Activated naive CD8-positive, alpha-beta T cell (primary cell): ENCODE measurements around the gene DEPDC5.

Experiments used
- H3K27ac Mint-ChIP-seq: one replicate; pipeline ENCODE4 v1.8.0; 2021; ENCODE audit warnings: mixed read lengths
- H3K27me3 Mint-ChIP-seq: one replicate; pipeline ENCODE4 v1.8.0; 2021; ENCODE audit warnings: mixed read lengths
- H3K36me3 Mint-ChIP-seq: one replicate; pipeline ENCODE4 v1.8.0; 2021; ENCODE audit warnings: mixed read lengths
- H3K4me1 Mint-ChIP-seq: one replicate; pipeline ENCODE4 v1.8.0; 2021; ENCODE audit warnings: low read depth, mixed read lengths
- H3K4me3 Mint-ChIP-seq: one replicate; pipeline ENCODE4 v1.8.0; 2021; ENCODE audit warnings: mild to moderate bottlenecking, mixed read lengths
- H3K9me3 Mint-ChIP-seq: one replicate; pipeline ENCODE4 v1.8.0; 2021; ENCODE audit warnings: low read depth, mixed read lengths

The DEPDC5 gene

GRCh38 chr22:31872209-31872608, 118.4 kb downstream of the DEPDC5 start:
- Mint-ChIP-seq H3K4me3 (no peak overlapping the region), H3K4me1 (no peaks in the 10 kb centered on the region), H3K27ac (no peak overlapping the region), H3K27me3 (no peaks in the 10 kb centered on the region), H3K9me3 (no peaks in the 10 kb centered on the region), H3K36me3 (peaks cover 6% of the 10 kb centered on the region)

GRCh38 chr22:31874821-31875220, 121.0 kb downstream of the DEPDC5 start:
- Mint-ChIP-seq H3K9me3 (no peaks in the 10 kb centered on the region), H3K27me3 (no peaks in the 10 kb centered on the region), H3K36me3 (peaks cover 6% of the 10 kb centered on the region), H3K4me3 (no peak overlapping the region), H3K27ac (no peak overlapping the region), H3K4me1 (no peaks in the 10 kb centered on the region)

- no peaks in the 10 kb centered on the region for H3K27me3 Mint-ChIP-seq
- H3K9me3 Mint-ChIP-seq = no peaks in the 10 kb centered on the region
- H3K36me3 Mint-ChIP-seq = peaks cover 4% of the 10 kb centered on the region
- no peak overlapping the region for H3K27ac Mint-ChIP-seq
- no peak overlapping the region for H3K4me3 Mint-ChIP-seq
- no peaks in the 10 kb centered on the region for H3K4me1 Mint-ChIP-seq
These were observed 122.5 kb downstream of the DEPDC5 start for GRCh38 chr22:31876156-31876920.

- no peaks in the 10 kb centered on the region for H3K9me3 Mint-ChIP-seq
- no peak overlapping the region for H3K27ac Mint-ChIP-seq
- H3K36me3 Mint-ChIP-seq = peaks cover 15% of the 10 kb centered on the region
- H3K27me3 Mint-ChIP-seq = no peaks in the 10 kb centered on the region
- H3K4me3 Mint-ChIP-seq = no peak overlapping the region
- H3K4me1 Mint-ChIP-seq = no peaks in the 10 kb centered on the region
These were observed 125.8 kb downstream of the DEPDC5 start for GRCh38 chr22:31879585-31879984.

- Mint-ChIP-seq H3K4me1 (no peaks in the 10 kb centered on the region), H3K27ac (no peak overlapping the region), H3K27me3 (no peaks in the 10 kb centered on the region), H3K36me3 (peaks cover 18% of the 10 kb centered on the region), H3K9me3 (no peaks in the 10 kb centered on the region), H3K4me3 (no peak overlapping the region)
These were observed 127.4 kb downstream of the DEPDC5 start for GRCh38 chr22:31881200-31881599.

GRCh38 chr22:31881865-31882264, 128.0 kb downstream of the DEPDC5 start:
- H3K4me1 Mint-ChIP-seq = no peaks in the 10 kb centered on the region
- no peak overlapping the region for H3K27ac Mint-ChIP-seq
- no peaks in the 10 kb centered on the region for H3K27me3 Mint-ChIP-seq
- H3K36me3 Mint-ChIP-seq = peaks cover 18% of the 10 kb centered on the region
- H3K4me3 Mint-ChIP-seq = no peak overlapping the region
- no peaks in the 10 kb centered on the region for H3K9me3 Mint-ChIP-seq

- Mint-ChIP-seq H3K4me1 (no peaks in the 10 kb centered on the region), H3K27me3 (no peaks in the 10 kb centered on the region), H3K4me3 (no peak overlapping the region), H3K36me3 (peaks cover 20% of the 10 kb centered on the region), H3K27ac (no peak overlapping the region), H3K9me3 (no peaks in the 10 kb centered on the region)
These were observed 129.2 kb downstream of the DEPDC5 start for GRCh38 chr22:31882971-31883370.

- peaks cover 22% of the 10 kb centered on the region for H3K36me3 Mint-ChIP-seq
- H3K9me3 Mint-ChIP-seq = no peaks in the 10 kb centered on the region
- no peaks in the 10 kb centered on the region for H3K4me1 Mint-ChIP-seq
- H3K4me3 Mint-ChIP-seq = no peak overlapping the region
- H3K27me3 Mint-ChIP-seq = no peaks in the 10 kb centered on the region
- H3K27ac Mint-ChIP-seq = no peak overlapping the region
These were observed 130.2 kb downstream of the DEPDC5 start for GRCh38 chr22:31883989-31884388.

- H3K4me3 Mint-ChIP-seq = no peak overlapping the region
- peak overlapping the region; percentile 51 for H3K27ac Mint-ChIP-seq
- no peaks in the 10 kb centered on the region for H3K9me3 Mint-ChIP-seq
- no peaks in the 10 kb centered on the region for H3K27me3 Mint-ChIP-seq
- peaks cover 12% of the 10 kb centered on the region for H3K36me3 Mint-ChIP-seq
- H3K4me1 Mint-ChIP-seq = no peaks in the 10 kb centered on the region
These were observed 137.7 kb downstream of the DEPDC5 start for GRCh38 chr22:31891366-31892079.

- H3K36me3 Mint-ChIP-seq = peaks cover 12% of the 10 kb centered on the region
- no peaks in the 10 kb centered on the region for H3K27me3 Mint-ChIP-seq
- H3K27ac Mint-ChIP-seq = no peak overlapping the region
- H3K4me3 Mint-ChIP-seq = no peak overlapping the region
- H3K4me1 Mint-ChIP-seq = no peaks in the 10 kb centered on the region
- H3K9me3 Mint-ChIP-seq = no peaks in the 10 kb centered on the region
These were observed 138.2 kb downstream of the DEPDC5 start for GRCh38 chr22:31892080-31892433.

- Mint-ChIP-seq H3K27ac (no peak overlapping the region), H3K4me3 (no peak overlapping the region), H3K27me3 (no peaks in the 10 kb centered on the region)
These were observed 139.6 kb downstream of the DEPDC5 start for GRCh38 chr22:31893460-31893859.

GRCh38 chr22:31895411-31896123, 141.7 kb downstream of the DEPDC5 start:
- Mint-ChIP-seq H3K36me3 (peaks cover 5% of the 10 kb centered on the region), H3K27me3 (no peaks in the 10 kb centered on the region), H3K9me3 (no peaks in the 10 kb centered on the region), H3K27ac (no peak overlapping the region), H3K4me3 (no peak overlapping the region), H3K4me1 (no peaks in the 10 kb centered on the region)

More at GRCh38 chr22:31893460-31893859, 139.6 kb downstream of the DEPDC5 start:
- Mint-ChIP-seq H3K4me1 (no peaks in the 10 kb centered on the region), H3K36me3 (peaks cover 10% of the 10 kb centered on the region), H3K9me3 (no peaks in the 10 kb centered on the region)

- Mint-ChIP-seq H3K9me3 (no peaks in the 10 kb centered on the region), H3K4me1 (no peaks in the 10 kb centered on the region), H3K4me3 (no peak overlapping the region), H3K27me3 (no peaks in the 10 kb centered on the region), H3K36me3 (peaks cover 3% of the 10 kb centered on the region), H3K27ac (no peak overlapping the region)
These were observed 142.7 kb downstream of the DEPDC5 start for GRCh38 chr22:31896472-31896871.

GRCh38 chr22:31897842-31898805, 144.3 kb downstream of the DEPDC5 start:
- no peak overlapping the region for H3K27ac Mint-ChIP-seq
- peaks cover 3% of the 10 kb centered on the region for H3K36me3 Mint-ChIP-seq
- H3K4me3 Mint-ChIP-seq = no peak overlapping the region
- H3K27me3 Mint-ChIP-seq = no peaks in the 10 kb centered on the region
- H3K9me3 Mint-ChIP-seq = no peaks in the 10 kb centered on the region
- no peaks in the 10 kb centered on the region for H3K4me1 Mint-ChIP-seq
